Stimulated activated CD4-positive, alpha-beta T cell treated with anti-CD3 and anti-CD28 coated beads, Interleukin-4, amount 100 ng/mL, for 4 hours (primary cell): ENCODE measurements around the gene RPAIN.

Source experiments
- DNase-seq, 2 experiments: peaks; one replicate each; pipeline ENCODE4 v3.0.0-alpha.2; 2020

Gene RPAIN, protein sequence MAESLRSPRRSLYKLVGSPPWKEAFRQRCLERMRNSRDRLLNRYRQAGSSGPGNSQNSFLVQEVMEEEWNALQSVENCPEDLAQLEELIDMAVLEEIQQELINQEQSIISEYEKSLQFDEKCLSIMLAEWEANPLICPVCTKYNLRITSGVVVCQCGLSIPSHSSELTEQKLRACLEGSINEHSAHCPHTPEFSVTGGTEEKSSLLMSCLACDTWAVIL

DNA sequence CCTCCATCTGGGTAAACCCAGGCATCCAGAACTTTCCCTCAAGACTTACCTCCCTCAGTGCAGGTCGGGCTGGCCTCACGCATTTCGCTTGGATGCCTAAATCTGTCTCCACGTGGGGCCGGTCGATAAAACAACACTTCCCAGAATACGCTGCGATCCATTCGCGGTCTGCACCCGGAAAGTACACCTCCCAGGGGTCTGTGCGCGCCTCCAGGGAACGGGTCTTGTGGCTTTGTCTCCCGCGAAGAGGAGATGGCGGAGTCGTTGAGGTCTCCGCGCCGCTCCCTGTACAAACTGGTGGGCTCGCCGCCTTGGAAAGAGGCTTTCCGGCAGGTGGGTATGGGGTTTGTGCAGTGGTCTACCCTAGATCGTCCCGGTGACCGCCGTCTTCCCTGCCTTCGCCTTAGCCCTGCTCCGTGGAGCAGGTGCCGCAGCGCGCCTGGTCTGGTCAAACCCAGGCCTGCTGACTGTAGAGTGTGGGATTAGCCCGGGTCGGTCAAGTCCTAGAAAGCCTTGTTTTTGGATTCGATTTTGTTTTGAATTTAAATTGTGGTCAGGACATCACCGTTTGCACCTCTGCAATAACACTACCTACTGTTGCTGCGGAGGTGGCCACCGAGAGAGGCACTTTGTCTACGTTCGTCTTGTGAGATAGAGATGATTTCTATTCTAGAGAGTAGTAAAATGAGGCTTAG, at the start of gene RPAIN:
RPAIN (plus strand) TSS at position 224 of the 695 bp plus-strand sequence; CDS start at position 253, 29 bp downstream.
- DNase-seq = peak; percentile 76 to 86

DNA sequence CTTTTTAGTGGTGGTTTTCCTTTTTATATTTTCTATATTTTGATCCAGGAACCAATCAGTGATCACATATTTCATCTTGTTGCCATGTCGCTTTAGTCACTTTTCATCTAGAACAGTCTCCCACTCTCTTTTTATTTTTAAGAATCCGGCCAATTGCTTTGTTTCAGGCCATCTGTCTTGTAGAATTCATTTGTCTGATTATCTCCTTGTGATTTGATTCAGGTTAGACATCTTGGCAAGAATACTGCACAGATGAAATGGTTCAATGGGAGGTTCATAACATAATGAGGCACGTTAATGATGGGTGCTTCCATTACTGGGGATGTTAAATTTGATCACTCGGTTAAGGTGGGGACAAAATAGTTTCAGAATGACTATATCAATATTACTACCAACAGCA, 49.6 kb upstream of the RPAIN start:
- no peak for DNase-seq

DNA sequence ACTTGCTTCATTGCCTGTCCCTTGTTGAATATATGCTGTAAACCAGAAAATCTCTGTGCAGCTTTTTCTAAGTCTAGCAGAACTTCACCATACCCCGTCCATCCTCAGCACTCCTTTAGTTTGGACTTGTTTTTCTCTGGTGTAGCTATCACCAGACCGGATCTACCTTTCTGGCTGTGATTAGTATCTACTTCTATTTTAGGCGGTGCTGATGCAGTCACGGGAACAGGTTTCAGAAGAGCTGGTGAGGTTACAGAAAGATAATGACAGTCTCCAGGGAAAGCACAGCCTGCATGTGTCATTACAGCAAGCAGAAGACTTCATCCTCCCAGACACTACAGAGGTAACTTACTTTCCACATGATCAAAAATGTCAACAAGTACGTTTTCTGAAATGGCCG, 46.9 kb upstream of the RPAIN start:
- no peak for DNase-seq

DNA sequence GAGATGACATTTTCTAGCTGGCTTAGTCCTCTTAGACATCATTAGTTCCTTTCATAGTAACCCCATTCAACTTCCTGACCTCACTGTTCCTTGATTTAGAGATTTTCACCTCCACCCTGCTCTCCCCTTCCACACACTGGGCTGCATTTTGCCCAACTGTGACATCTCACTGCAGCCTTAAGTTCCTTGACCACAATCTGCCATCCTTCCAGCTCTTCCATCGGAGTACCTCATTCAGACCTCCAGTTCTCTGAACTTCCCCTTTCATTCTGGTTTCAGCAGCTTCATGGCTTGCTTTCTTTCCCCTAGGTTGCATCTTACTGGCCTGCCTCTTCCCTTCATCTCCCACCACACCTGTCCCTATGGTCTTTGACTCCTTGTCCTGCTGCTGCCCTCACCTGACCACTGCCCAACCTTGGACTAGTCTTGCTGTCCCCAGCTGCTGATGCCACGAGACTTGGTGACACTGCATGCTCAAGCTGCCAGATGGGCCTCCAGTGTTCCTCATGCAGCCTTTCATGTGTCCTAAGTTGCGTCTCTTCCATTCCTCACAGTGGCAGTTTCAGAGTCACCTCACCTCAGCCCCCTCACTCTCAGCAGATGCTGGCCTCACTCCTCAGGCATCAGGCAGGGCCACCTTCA, 41.3 kb upstream of the RPAIN start:
- no peak for DNase-seq

DNA sequence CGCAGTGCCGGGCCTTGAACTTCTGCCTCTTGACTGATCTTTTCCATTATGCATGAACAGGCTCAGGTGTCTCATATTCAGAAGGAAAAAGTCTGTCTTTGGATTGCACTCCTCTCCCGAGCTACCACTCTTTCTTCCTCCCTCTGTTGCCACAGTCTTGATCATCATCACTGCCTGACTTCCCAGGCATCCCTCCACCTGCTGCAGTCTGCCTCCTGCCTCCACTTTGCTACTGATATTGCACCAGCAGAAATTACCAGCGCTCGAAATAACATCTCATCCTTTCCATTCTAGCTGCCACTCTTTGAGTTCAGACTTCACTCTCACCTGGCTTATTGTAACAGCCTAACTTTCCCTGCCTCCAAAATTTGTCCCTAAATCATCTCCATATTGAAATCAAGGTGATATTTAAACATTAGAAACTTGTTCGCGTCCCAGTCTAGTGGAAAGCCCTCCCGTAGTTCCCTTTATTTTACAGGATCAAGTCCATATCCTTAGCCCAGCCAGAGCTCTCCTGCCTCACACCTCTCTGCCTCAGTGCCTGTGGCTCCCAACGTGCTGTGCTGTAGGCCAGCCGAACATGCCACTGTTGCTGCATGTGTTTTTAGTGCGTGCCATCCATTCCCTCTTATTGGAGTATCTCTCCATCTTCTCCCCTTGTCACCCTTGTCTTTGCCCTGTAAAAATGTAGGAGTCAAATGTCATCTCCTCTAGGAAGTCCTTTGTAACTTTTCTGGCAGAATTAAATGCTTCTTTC, 40.5 kb upstream of the RPAIN start:
- no peak for DNase-seq

DNA sequence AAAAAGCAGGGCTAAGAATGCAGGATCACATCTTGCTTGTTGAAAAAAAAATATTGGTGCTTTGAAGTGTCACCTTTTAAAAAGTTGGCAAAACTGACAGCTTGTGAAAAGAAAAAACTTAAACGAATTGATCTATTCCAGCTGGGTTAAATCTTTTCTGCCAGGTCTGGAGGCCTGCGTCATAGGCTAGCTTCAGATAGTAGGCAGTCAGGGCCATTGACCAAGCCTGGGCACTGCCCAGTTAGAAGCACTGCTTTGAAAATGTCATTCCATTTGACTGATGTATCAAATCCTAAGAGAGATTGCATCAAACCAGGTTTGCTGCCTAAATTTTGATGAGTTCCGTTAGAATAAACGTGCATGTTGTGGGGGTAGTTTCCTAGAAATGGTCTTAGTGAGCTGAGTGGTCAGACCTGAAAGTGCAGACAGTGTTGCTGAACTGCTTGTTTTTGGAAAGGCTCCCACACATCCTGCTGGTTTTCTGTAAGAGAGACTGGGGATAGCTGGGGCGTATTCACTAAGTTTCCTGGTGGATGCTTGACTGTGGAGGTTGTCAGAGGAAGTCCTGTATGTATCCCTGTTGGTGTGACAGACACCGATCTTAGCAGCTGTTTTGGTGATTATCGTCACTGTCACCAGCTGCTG, 39.4 kb upstream of the RPAIN start:
- DNase-seq = no peak

DNA sequence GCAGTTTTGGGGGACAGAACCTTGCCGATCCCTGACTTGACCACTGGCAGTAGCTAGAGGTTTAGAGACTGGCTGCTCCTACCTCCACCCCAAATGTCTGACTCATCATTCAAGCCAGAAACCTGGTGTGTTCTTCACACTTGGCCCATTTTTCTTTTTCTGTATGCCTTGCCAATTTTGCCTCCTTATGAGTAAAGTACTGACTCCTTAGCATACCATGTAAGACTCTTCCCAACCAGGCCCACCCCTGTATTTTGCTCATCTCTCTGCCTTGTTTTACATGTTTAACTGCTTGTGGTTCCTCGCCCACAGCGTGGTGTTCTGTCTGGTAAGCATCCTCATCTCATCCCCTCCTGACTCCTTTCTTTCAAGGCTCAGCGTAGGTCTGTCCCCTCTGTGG, 38.4 kb upstream of the RPAIN start:
- no peak for DNase-seq

DNA sequence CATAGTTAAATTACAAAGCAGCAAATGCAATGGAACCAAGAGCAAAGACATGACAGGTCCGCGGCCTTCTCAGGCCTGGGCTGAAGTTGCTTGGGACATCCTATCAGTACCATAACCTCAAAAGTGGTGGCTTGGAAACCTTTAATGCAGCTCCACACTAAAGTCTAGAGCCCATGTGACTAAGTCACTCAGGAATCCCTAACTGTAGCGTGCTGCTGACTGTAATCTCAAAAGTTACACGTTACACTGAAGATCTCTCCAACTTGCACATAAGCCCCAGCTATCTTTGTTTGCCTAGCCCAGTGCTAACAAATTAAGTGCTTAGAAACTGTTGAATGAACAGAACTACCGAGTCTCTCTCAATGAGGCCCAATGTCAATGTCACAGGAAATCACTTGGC, 28.3 kb upstream of the RPAIN start:
- DNase-seq = no peak

DNA sequence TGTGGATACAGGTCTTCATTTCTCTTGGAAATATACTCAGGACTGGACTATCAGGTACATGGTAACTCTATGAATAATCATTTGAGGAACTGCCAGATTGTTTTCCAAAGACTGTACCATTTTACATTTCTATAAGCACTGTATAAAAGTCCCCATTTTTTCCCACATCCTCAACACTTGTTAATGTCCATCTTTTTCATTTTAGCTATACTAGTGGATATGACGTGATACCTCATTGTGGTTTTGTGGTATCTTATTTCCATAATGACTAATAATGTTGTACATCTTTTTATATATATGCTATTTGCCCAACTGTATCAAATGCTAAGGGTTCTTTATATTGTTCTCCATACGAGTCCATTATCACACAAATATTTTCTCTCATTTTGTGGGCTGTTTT, 23.4 kb upstream of the RPAIN start:
- DNase-seq = no peak

DNA sequence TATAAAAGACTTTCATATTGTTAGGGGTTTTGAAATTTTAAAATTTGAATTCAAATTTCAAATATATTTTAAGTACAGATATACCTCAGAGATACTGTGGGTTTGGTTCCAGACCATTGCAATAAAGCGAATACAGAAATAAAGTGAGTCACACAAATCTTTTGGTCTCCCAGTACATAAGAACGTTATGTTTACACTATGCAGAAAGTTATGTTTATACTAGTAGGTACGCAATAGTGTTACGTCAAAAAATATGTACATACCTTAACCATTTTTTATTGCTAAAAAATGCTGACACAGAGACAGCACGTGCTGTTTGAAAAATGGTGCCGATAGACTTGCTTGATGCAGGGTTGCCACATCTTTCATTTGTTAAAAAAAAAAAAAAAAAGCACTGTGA, 20.2 kb upstream of the RPAIN start:
- no peak for DNase-seq

DNA sequence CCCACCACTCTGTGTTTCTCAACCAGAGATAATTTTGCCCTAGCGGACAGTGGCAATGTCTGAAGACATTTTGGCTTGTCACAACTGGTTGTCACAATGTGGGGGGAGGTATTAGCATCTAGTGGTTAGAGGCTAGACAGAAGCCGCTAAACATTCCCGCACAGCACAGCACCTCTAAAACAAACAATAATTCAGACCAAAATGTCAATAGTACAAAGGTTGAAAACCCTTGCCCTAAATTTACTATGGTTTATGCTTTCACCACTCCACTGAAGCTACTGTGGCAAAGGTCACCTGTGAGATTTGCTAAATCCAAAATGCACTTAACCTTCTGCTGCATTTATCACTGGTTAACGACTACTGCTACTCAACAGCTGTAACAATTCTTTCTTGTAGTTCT, 14.6 kb upstream of the RPAIN start:
- DNase-seq = no peak

DNA sequence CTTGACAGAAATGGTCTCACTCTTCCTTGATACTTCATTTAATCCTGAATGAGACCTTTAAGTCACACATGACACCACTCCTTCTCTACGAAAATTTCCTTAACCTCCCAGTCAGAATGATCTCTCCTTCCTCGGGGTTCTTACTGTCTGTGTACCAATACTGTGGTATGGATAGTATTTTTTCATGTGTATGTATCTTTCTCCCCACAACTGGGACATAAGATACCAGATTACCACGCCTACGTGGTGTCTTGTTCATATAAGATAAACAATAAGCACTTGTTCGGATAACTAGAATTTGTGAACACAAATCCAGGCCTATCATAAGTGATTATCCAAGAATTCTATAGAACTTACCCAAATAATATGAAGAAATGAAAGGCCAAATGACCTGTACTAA, 11.8 kb upstream of the RPAIN start:
- no peak for DNase-seq

DNA sequence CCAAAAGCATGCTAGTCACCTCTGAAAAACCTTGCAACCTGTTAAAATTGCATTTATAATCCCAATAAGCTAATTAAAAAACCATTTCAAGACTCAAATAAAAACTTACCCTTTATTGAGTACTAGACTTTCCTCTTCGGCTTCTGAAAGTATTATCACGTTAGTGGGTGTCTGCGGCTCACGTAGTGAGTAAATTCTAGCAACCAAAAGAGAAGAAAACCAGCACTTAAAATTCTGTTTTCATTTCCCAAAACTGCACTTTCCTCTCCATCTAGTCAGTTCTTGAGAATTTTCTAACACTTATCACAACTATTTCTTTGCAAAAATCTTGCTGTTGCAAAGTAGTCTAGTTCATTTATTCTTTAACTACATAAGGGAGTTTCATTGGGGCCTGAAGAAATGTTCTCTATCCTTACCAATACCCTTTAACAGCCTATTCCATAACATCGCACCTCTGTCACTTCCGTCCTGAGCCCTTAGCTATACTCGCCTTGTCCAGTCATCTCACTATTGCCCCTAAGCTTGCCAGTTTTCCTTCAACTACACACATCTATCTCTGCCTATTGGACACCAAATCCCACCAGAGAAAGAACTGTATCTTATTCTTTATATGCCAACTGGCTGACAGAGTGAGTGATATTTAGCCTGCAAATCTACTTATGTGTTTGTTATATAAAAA, 9.2 kb upstream of the RPAIN start:
- no peak for DNase-seq

DNA sequence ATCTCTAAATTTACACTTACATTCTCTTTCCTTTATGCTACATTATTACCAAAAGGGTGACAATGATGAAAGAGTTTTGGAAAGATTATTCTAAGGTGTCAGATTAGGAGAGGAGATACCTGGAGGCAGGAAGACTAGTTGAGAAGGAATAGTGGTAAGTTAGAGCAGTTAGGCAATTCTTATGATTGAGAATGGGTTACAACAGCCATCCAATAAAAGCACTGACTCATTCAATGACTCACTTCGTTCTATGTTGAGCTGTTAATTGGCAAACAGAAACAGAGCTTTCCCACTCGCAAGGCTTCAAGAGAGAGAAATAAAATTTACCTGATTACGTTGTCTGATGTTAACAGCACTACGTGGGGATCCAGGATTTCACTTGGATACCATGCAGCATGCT, 6.3 kb upstream of the RPAIN start:
- no peak for DNase-seq

DNA sequence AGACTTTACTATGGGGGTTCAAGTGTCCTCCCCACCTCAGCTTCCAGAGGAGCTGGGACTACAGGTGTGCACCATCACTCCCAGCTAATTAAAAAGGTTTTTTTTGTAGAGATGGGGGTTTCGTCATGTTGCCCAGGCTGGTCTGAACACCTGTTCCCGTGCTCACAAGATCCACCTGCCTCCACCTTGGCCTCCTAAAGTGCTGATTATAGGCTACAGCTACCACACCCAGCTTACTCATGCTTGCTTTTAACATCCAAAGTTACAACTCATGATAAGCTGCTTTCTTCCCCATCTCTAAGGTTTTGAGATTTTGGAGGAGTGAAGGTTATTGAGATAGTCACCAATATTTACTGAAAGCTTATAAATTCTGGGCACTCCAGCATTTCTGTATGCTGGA, 3.1 kb upstream of the RPAIN start:
- no peak for DNase-seq

DNA sequence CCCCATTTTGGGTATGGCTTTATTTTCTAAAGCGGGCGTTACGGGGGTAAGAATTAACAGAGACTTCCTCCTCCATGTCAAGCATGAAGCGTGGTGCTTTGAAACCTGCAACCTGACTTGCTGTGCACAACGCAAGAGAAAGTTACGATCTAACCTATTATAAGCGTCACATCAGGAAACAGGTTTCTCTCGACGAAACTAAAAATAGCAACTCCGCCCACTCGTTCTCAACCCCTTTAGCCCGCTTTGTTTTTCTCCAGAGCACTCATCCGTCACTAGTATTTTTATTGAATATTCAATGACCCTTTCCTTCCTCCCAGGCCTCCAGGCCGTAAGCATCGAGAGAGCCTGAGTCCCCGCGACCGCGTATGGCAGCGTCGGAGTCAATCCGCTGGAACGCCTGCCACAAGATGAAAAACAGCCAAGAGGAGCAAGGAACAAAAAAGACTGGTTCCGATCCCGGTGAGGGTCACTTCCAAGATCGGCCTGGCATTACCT, 1.1 kb upstream of the RPAIN start:
- DNase-seq = peak; percentile 33 to 70

DNA sequence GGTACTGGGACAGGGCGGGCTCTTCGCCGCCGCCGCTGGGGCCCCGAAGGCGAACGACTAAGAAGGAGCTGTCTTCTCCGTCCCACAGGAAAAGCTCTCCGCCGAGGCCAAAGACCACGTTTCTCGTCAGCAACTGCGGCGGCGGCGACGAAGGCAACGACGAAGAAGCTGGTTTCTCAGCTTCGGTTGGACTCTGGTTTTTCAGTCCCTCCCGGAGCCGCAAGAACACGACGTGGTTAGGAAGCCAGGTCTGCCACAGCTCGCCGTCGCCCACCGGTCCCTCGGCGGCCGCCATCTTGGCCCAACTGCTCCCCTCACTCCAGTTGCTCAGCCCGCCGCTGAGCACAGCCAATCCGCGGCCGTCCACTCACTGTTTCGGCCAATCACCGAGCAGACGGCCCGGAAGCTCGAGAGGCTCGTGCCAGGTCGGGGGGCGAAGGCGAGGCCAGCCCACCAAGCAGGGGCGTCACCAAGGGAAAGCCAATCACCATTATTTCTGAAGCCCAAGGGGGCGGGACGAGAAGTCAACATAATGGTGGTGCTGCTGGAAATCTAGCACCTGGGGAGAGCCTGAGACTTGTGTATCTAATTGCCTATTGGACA, 525 bp upstream of the RPAIN start, which contains the start of gene NUP88:
NUP88 (minus strand) TSS at position 307 of the 603 bp plus-strand sequence; CDS start at position 295, 12 bp downstream.
- DNase-seq = peak; percentile 93 to 98

DNA sequence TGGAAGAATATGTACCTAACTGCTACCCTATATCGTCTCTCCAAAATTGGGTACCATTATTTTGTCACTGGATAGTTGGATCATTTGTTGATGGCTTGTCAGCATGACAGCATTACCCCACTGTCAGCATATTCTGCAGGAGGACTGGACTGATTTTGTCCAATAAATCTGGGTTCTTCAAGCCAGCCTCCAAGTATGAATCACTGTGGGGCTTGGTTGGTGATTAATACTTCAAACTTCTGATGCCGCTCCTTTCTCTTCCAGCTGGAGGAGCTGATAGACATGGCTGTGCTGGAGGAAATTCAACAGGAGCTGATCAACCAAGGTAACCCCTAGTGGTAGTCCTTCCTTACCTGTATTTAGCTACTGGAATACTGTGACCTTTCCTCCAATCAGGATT, 2.5 kb downstream of the RPAIN start:
- DNase-seq = no peak

DNA sequence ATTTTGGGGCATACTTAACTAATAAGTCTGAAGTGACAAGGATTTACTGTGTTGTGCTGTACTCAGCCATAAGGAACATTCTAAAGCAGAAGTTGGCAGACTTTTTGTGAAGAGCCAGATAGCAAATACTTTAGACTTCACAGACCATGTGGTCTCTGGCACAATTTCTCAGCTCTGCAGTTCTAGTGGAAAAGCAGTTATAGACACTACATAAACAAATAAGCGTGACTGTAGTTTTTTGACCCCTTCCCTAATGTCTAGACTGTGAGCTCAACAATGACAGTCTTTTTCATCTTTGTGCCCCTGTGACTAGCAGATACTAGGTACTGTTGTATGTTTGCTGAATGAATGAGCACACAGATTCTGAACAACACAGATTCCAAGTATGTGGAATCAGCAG, 4.9 kb downstream of the RPAIN start:
- DNase-seq = no peak

DNA sequence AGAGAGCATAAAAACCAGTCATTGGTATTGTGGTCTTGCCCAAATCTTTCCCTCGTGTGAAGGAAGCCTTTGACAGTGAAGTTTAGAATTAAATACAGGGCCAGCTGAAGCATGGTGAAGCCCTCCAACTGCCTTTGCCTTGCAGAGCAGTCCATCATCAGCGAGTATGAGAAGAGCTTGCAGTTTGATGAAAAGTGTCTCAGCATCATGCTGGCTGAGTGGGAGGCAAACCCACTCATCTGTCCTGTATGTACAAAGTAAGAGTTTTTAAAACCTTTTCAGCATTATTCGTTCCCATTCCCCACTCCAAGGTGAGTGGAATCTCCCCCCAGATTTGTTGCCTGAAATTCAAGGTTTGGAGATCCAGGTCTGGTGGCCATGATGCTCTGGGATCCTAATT, 5.8 kb downstream of the RPAIN start:
- DNase-seq = no peak

DNA sequence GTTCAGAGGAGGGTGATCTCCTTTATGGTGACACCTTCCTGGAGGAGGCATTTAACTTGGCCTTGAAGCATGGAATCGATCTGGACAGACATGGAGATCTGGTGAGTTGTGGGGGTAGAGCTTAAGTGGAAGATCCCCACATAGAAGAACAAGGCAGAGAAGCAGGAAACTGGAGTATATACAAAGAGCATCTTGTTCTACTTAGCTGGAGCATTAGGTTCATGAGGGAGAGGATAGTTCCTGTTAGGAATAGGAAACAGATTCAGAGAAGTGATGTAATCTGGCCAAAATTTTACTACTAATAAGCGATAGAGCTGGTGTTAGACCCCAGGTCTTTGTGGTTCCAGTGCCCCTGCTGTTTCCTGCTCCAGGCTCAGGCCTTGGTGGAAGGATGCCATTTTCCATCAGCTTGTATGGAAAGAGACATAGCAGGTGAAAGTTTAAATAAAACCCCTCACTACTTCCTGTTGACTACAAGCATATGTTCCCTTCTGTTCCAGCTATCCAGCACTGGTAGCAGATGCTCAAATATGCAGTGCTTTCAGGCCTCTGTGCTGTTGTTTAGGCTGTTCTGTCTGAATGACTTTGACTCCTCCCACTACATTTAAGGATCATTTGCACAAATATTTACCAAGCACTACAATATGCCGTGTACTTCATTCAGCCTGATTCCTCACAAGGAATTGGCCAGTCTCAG, 9.4 kb downstream of the RPAIN start:
- no peak for DNase-seq
